Liver (tissue), 3 donors: Measurements from ENCODE around the gene PRG2.
A peak's percentile ranks its signal among the peaks of the same experiment; 100 is the strongest.

ENCODE experiments used
- ATF3 ChIP-seq: IDR thresholded peaks from 2 replicates; pipeline ENCODE4 v1.6.1; 2016; ENCODE audit warnings: antibody characterized with exemption
- FOXA1 ChIP-seq: IDR thresholded peaks from 2 replicates; pipeline ENCODE4 v1.6.1; 2016; ENCODE audit warnings: antibody characterized with exemption
- JUND ChIP-seq, 2 donors: IDR thresholded peaks; 2 replicates each; pipeline ENCODE4 v1.6.1; 2016; ENCODE audit warnings: antibody characterized with exemption in 2 of 2
- RAD21 ChIP-seq, 2 donors: IDR thresholded peaks; 2 replicates each; pipeline ENCODE4 v1.6.1; 2016; ENCODE audit warnings: antibody characterized with exemption in 2 of 2, mild to moderate bottlenecking in 2 of 2
- SP1 ChIP-seq: IDR thresholded peaks from 2 replicates; pipeline ENCODE4 v1.6.1; 2018; ENCODE audit warnings: antibody characterized with exemption, mild to moderate bottlenecking
- YY1 ChIP-seq: IDR thresholded peaks from 2 replicates; pipeline ENCODE4 v1.6.1; 2016; ENCODE audit warnings: antibody characterized with exemption, mild to moderate bottlenecking
- TF ChIP-seq, protein P1 (sequence below): fragments of 150-350 bp; IDR thresholded peaks from 2 replicates; pipeline ENCODE4 v1.5.1; 2017; ENCODE audit warnings: improper control_type of control experiment, low read depth, low read length; ENCODE audit not compliant: missing input control
- TF ChIP-seq, protein P2 (sequence below): IDR thresholded peaks from 2 replicates; pipeline ENCODE4 v1.6.1; 2016; ENCODE audit warnings: antibody characterized with exemption
- donor health status: healthy.
- donor health status: healthy.

- TF ChIP-seq, protein P1, sequence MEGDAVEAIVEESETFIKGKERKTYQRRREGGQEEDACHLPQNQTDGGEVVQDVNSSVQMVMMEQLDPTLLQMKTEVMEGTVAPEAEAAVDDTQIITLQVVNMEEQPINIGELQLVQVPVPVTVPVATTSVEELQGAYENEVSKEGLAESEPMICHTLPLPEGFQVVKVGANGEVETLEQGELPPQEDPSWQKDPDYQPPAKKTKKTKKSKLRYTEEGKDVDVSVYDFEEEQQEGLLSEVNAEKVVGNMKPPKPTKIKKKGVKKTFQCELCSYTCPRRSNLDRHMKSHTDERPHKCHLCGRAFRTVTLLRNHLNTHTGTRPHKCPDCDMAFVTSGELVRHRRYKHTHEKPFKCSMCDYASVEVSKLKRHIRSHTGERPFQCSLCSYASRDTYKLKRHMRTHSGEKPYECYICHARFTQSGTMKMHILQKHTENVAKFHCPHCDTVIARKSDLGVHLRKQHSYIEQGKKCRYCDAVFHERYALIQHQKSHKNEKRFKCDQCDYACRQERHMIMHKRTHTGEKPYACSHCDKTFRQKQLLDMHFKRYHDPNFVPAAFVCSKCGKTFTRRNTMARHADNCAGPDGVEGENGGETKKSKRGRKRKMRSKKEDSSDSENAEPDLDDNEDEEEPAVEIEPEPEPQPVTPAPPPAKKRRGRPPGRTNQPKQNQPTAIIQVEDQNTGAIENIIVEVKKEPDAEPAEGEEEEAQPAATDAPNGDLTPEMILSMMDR, result no peak
- TF ChIP-seq ATF3, result no peak
- TF ChIP-seq SP1, result peak; percentile 60
- TF ChIP-seq RAD21 (IDR thresholded peaks at IDR 0.05), result peak in 1 of 2 donors; percentile 37
- peak in 1 of 2 donors; percentile 17 for TF ChIP-seq JUND (IDR thresholded peaks at IDR 0.05)
- no peak for TF ChIP-seq FOXA1
- TF ChIP-seq YY1, result peak; percentile 85
- TF ChIP-seq, protein P2, sequence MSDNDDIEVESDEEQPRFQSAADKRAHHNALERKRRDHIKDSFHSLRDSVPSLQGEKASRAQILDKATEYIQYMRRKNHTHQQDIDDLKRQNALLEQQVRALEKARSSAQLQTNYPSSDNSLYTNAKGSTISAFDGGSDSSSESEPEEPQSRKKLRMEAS, result no peak
Measured at GRCh38 chr11:57399972-57400578, 9.6 kb upstream of the PRG2 start.
